ENCODE results near the gene COL4A2. TPM values are rescaled to one million over a fixed set of nuclear protein-coding genes. Genes with fewer than 3 reads are reported as not detected.

The COL4A2 gene
- total and polyA plus RNA-seq, 12 donors: 70.9 to 1,589 (median 171) TPM

DNA sequence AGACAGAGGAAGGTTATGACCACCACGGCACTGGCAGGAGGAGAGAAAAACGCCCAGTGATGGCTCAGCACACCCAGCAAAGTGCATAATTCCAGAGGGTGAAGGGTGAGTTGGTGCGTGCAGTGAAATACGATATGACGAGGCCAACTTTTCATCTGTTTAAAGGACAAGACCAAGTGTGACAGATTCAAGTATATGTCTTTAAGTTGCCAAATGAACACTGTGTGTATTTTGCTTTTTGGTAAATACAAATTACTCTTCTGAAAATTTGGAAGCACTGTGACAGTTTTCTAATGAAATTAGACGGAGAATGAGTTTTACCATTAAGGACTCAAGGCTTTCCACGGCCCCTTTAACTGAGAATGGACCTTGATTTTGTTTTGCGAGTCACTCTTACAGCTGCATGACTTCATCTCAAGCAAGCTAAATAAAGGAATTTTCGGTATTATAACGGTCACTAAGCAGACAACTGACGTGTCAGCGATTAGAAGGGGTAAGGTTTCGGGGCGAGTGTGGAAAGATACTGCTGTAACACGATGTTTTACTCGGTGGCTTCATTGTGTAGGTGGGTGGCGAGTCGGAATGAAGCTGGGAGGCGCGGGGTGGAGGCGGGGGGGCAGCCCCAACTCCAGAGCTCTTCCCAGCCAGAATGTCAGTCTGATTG is 22.8 kb downstream of the COL4A2 start:
- Histone ChIP-seq H3K36me3 (replicated peaks in 1 of 2) (no peaks in the 10 kb centered on the region), H3K27ac (peak overlapping the region in 2 of 5 donors; percentile 18 to 58), H3K27me3 (no peaks in the 10 kb centered on the region), H3K9me3 (replicated peaks in 1 of 3) (no peaks in the 10 kb centered on the region), H3K4me3 (no peak overlapping the region), H3K4me1 (replicated peaks in 1 of 2) (no peaks in the 10 kb centered on the region)
- 79 to 87% (median 84%) methylated on average over 21 of the region's 21 CpGs for WGBS, 4 donors
- TF ChIP-seq POLR2A (IDR thresholded peaks at IDR 0.05): no peak
- TF ChIP-seq, protein P1, sequence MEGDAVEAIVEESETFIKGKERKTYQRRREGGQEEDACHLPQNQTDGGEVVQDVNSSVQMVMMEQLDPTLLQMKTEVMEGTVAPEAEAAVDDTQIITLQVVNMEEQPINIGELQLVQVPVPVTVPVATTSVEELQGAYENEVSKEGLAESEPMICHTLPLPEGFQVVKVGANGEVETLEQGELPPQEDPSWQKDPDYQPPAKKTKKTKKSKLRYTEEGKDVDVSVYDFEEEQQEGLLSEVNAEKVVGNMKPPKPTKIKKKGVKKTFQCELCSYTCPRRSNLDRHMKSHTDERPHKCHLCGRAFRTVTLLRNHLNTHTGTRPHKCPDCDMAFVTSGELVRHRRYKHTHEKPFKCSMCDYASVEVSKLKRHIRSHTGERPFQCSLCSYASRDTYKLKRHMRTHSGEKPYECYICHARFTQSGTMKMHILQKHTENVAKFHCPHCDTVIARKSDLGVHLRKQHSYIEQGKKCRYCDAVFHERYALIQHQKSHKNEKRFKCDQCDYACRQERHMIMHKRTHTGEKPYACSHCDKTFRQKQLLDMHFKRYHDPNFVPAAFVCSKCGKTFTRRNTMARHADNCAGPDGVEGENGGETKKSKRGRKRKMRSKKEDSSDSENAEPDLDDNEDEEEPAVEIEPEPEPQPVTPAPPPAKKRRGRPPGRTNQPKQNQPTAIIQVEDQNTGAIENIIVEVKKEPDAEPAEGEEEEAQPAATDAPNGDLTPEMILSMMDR (IDR thresholded peaks at IDR 0.05): no peak
- intact Hi-C loops (cut with DNase I): no loop called here
- DNase-seq: peak in 1 of 7 donors; percentile 24

DNA sequence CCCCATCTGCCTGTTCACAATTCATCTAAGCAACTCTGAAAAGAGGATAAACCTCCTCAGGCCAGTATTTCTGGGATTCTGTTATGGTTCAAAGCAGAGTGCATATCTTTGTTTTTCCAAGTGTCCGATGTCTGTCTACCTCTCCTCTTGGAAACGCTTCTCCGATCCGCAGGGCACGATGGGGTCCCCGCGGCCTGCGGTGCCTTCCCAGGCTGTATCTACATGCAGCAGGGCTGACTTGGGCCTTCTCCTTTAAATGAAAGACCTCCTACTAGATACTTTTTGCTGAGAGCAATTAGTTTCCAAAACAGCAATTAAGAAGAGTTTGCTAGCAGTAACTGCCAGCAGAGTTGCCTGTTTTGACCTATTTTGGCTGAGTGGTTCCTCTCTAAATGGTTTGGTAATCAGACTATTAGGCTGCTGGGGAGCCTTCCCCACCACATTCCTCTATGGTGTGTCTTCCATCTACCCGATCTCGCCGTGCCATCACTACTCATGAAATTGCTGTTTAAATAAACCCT is 23.5 kb downstream of the COL4A2 start:
- Histone ChIP-seq H3K4me1 (replicated peaks in 1 of 2) (no peaks in the 10 kb centered on the region), H3K9me3 (replicated peaks in 1 of 3) (no peaks in the 10 kb centered on the region), H3K27ac (peak overlapping the region in 2 of 5 donors; percentile 18 to 58), H3K27me3 (no peaks in the 10 kb centered on the region), H3K36me3 (replicated peaks in 1 of 2) (no peaks in the 10 kb centered on the region), H3K4me3 (no peak overlapping the region)
- intact Hi-C loops (cut with DNase I): no loop called here
- TF ChIP-seq, protein P1 (IDR thresholded peaks at IDR 0.05): no peak
- no peak for TF ChIP-seq POLR2A (IDR thresholded peaks at IDR 0.05)
- peak in 2 of 7 donors; percentile 11 to 46 for DNase-seq
- WGBS, 4 donors: 74 to 94% (median 89%) methylated on average over 11 of the region's 11 CpGs

DNA sequence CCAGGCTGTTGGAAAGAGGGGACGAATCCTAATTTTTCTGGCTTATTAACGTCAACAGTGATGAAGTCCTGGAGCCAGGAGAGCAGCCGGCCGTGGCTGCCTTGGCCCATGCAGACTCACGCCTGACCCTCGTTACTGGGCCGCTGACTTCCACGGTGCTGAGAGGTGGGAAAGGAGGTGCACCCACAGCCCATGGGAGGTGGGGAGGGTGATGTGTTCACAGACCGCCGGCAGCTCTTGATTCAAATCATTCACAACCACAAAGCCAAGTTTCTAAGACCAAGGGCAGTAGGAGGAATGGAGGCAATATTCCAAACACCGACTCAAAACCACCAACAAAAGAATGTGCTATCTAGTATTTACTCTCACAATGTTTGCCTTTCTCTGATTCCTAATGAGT is 24.3 kb downstream of the COL4A2 start:
- Histone ChIP-seq H3K9me3 (replicated peaks in 1 of 3) (no peaks in the 10 kb centered on the region), H3K4me3 (no peak overlapping the region), H3K4me1 (replicated peaks in 1 of 2) (no peaks in the 10 kb centered on the region), H3K27me3 (no peaks in the 10 kb centered on the region), H3K36me3 (replicated peaks in 1 of 2) (no peaks in the 10 kb centered on the region), H3K27ac (peak overlapping the region in 1 of 5 donors; percentile 29)
- TF ChIP-seq, protein P1 (IDR thresholded peaks at IDR 0.05): no peak
- TF ChIP-seq POLR2A (IDR thresholded peaks at IDR 0.05): no peak
- DNase-seq: peak in 2 of 7 donors; percentile 2 to 43
- intact Hi-C loops (cut with DNase I): no loop called here
- 74 to 79% (median 77%) methylated on average over 11 of the region's 11 CpGs for WGBS, 4 donors

DNA sequence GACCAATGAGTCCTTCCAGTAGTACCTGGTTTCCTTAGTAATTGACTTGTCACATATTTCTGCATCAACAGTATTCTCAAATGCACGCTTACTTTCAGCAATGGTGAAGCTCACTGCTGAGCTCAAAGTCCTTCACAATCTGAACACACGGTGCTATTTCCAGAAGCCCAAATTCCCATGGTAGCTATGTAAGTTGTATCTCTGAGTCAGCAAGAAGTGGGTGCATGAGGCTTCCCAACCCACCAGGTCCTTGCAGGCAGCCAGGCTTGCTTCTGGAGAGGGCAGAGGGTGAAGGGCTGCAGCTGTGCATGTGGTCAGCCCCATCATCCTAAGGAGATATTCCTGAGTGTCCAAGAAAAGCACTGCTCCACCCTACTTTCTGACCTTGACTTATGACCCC is 25.7 kb downstream of the COL4A2 start:
- DNase-seq: no peak
- Histone ChIP-seq H3K27me3 (no peaks in the 10 kb centered on the region), H3K27ac (no peak overlapping the region), H3K36me3 (replicated peaks in 1 of 2) (no peaks in the 10 kb centered on the region), H3K4me3 (no peak overlapping the region), H3K9me3 (replicated peaks in 1 of 3) (no peaks in the 10 kb centered on the region), H3K4me1 (replicated peaks in 1 of 2) (peaks cover 0 to 6% of the 10 kb centered on the region in 2 donors)
- 75 to 91% (median 86%) methylated on average over 2 of the region's 2 CpGs for WGBS, 4 donors
- intact Hi-C loops (cut with DNase I): no loop called here
- no peak for TF ChIP-seq POLR2A (IDR thresholded peaks at IDR 0.05)
- TF ChIP-seq, protein P1 (IDR thresholded peaks at IDR 0.05): no peak
